ENCODE data around the gene HSDL1. TPM values are rescaled to one million over a fixed set of nuclear protein-coding genes. Genes with fewer than 3 reads are reported as not detected.

Gene HSDL1
- total and polyA plus RNA-seq, 2 of the 8 experiments (the other 6 are each of a cell fraction or from before 2014, with no cell fraction given): 25.0 to 55.7 TPM

DNA sequence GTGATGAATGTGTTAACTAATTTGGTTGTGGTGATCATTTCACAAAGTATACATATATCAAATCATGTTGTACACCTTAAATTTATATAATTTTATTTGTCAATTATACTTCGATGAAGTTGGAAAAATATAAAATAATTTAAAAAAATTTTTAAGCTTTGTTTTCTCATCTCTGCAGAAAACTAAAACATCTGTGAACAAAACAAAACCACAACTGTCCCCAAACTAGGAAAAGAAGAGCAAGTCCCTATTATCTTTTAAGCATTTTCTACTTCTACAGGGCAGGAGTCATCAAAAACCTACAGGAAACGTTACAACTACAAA lies 6.5 kb downstream of the HSDL1 start:
- 67% methylated on average over 2 of the region's 2 CpGs; no CpG with 5 or more reads in 1 of the 2 experiments for WGBS, 2 experiments (ENCODE audit: extremely low coverage in 1 of 2, insufficient coverage in 1 of 2, insufficient read length in 1 of 2, insufficient replicate concordance in 2 of 2, low coverage in 1 of 2, low lambda C conversion rate in 2 of 2, missing lambda C conversion rate in 1 of 2)
- CTCF ChIA-PET (ENCODE audit: partially characterized antibody): interaction anchor here (0.6 to 4.9 kb wide), 13 partner anchors 15 to 358 kb away, joined by 3 to 44 read pairs (median 4); partner anchors contain the start of genes MBTPS1 and TAF1C
- peaks cover 3 to 14% of the 10 kb centered on the region in 2 experiments for H4K20me1 ChIP-seq (replicated peaks in 1 of 2; ENCODE audit: control insufficient read depth in 1 of 2, insufficient read depth in 2 of 2, low read length in 2 of 2)

More for the DNA sequence above, 6.5 kb downstream of the HSDL1 start:
- Histone ChIP-seq H3K79me2 (ENCODE audit: control insufficient read depth in 1 of 2, insufficient read depth in 2 of 2, low read length in 2 of 2) (peaks cover 5 to 91% of the 10 kb centered on the region in 2 experiments; a peak in 3 of 4 replicates), H3K27me3 (replicated peaks in 1 of 4; ENCODE audit: control insufficient read depth in 3 of 4, extremely low read depth in 1 of 4, insufficient read depth in 3 of 4, low read length in 3 of 4) (no peaks in the 10 kb centered on the region), H3K36me3 (ENCODE audit: control insufficient read depth in 2 of 4, insufficient read depth in 4 of 4, low read length in 3 of 4) (peaks cover 0 to 3% (median 0%) of the 10 kb centered on the region in 4 experiments; a peak in 1 of 8 replicates), H3K4ac (replicated peaks; ENCODE audit: insufficient read length, low read depth, low read length) (no peak overlapping the region), H3K4me1 (replicated peaks in 1 of 4; ENCODE audit: control insufficient read depth in 3 of 4, insufficient read depth in 4 of 4, low read length in 3 of 4) (peaks cover 11 to 24% (median 18%) of the 10 kb centered on the region in 4 experiments), H2AFZ (ENCODE audit: low read length) (no peak overlapping the region), H3K9me3 (ENCODE audit: insufficient read depth in 2 of 2, low read depth in 1 of 2, low read length in 1 of 2) (no peaks in the 10 kb centered on the region), H2BK5ac (ENCODE audit: low read depth, low read length) (no peak overlapping the region), H3K23me2 (ENCODE audit: low read depth, low read length) (no peaks in the 10 kb centered on the region), H3K56ac (replicated peaks; ENCODE audit: insufficient read length, low read depth, low read length) (no peak overlapping the region), H3K23ac (ENCODE audit: insufficient read length) (no peak overlapping the region), H2BK20ac (ENCODE audit: low read length) (no peak overlapping the region), H4K91ac (replicated peaks; ENCODE audit: insufficient read length, low read length) (no peak overlapping the region), H3K18ac (ENCODE audit: extremely low read depth, low read length) (no peak overlapping the region), H3K4me3 (ENCODE audit: extremely low read depth in 1 of 4, insufficient read depth in 2 of 4, low read depth in 3 of 4, low read length in 4 of 4) (peak overlapping the region in 1 of 4 experiments; percentile 16; a peak in 1 of 8 replicates), H2BK120ac (replicated peaks; ENCODE audit: low read depth, low read length) (no peak overlapping the region), H3K4me2 (ENCODE audit: insufficient read depth in 1 of 2, low read depth in 2 of 2, low read length in 2 of 2) (peak overlapping the region; percentile 31 to 48; a peak in 3 of 4 replicates), H2BK12ac (ENCODE audit: low read depth, low read length) (no peak overlapping the region), H3K14ac (ENCODE audit: insufficient read length) (no peak overlapping the region), H4K8ac (ENCODE audit: extremely low read depth, insufficient read depth, low read length) (no peak overlapping the region), H3K27ac (ENCODE audit: low read depth, low read length) (no peak overlapping the region), H4K5ac (ENCODE audit: insufficient read length, low read depth, low read length) (no peak overlapping the region), H3K9ac (replicated peaks in 1 of 4; ENCODE audit: extremely low read depth in 1 of 4, low read depth in 3 of 4, low read length in 3 of 4) (no peak overlapping the region; a peak in 1 of 7 replicates), H2BK15ac (ENCODE audit: low read length) (no peak overlapping the region), H2AK5ac (ENCODE audit: low read depth, low read length) (no peak overlapping the region), H3K79me1 (ENCODE audit: low read depth, low read length) (peaks cover 15% of the 10 kb centered on the region)
- no peak for FAIRE-seq
- no peak for DNase-seq (ENCODE audit: low read depth in 1 of 2, low spot score in 2 of 2)
- TF ChIP-seq, protein P1, sequence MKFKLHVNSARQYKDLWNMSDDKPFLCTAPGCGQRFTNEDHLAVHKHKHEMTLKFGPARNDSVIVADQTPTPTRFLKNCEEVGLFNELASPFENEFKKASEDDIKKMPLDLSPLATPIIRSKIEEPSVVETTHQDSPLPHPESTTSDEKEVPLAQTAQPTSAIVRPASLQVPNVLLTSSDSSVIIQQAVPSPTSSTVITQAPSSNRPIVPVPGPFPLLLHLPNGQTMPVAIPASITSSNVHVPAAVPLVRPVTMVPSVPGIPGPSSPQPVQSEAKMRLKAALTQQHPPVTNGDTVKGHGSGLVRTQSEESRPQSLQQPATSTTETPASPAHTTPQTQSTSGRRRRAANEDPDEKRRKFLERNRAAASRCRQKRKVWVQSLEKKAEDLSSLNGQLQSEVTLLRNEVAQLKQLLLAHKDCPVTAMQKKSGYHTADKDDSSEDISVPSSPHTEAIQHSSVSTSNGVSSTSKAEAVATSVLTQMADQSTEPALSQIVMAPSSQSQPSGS (IDR thresholded peaks at IDR 0.05; ENCODE audit: low read length): no peak
- TF ChIP-seq NANOG (IDR thresholded peaks at IDR 0.05; ENCODE audit: insufficient read depth, low read depth, low read length, poor library complexity, severe bottlenecking) (no peak), ASH2L (IDR thresholded peaks at IDR 0.05; ENCODE audit: low read length) (no peak), GABPA (IDR thresholded peaks at IDR 0.05; ENCODE audit: borderline replicate concordance, insufficient read depth, low read length) (no peak), RFX5 (IDR thresholded peaks at IDR 0.05; ENCODE audit: borderline replicate concordance, low read depth, low read length) (no peak)
- TF ChIP-seq, protein P2, sequence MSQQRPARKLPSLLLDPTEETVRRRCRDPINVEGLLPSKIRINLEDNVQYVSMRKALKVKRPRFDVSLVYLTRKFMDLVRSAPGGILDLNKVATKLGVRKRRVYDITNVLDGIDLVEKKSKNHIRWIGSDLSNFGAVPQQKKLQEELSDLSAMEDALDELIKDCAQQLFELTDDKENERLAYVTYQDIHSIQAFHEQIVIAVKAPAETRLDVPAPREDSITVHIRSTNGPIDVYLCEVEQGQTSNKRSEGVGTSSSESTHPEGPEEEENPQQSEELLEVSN (IDR thresholded peaks at IDR 0.05): no peak
- POLR2A ChIA-PET (ENCODE audit: partially characterized antibody): interaction anchor here (1.4 kb wide), 1 partner anchor 21 kb away, joined by 4 read pairs; the partner anchor contains the start of gene MBTPS1
